CD4-positive, alpha-beta T cell (primary cell): ENCODE data around the gene BET1L. TPM values are rescaled to one million over a fixed set of nuclear protein-coding genes. Genes with fewer than 3 reads are reported as not detected.
A peak's percentile ranks its signal among the peaks of the same experiment; 100 is the strongest.

Experiments
- ATAC-seq: fragments of 200-7000 bp; cut with Tn5 transposase; one replicate; pipeline ENCODE4 v1.10.0; 2022; ENCODE audit warnings: mild to moderate bottlenecking; ENCODE audit not compliant: poor library complexity
- CTCF ChIA-PET: fragments of 350-600 bp; sonication (Branson Sonifier 250); formaldehyde crosslinking; loops from one replicate; lab custom pipeline; 2021; ENCODE audit warnings: antibody characterized with exemption, inconsistent platforms; lab: Charles Lee
- POLR2A ChIA-PET: fragments of 350-600 bp; sonication (Branson Sonifier 250); formaldehyde crosslinking; loops from one replicate; lab custom pipeline; 2021; ENCODE audit warnings: antibody characterized with exemption, inconsistent platforms; lab: Charles Lee
- DNase-seq, 14 experiments: peaks; one replicate each; pipeline ENCODE4 v3.0.0-alpha.2; 2013 to 2020; ENCODE audit warnings: mixed read lengths in 2 of 14
- H3K27ac ChIP-seq, 2 donors: one replicate each; pipeline versions ENCODE4 v1.5.1 to v1.7.0; 2013; ENCODE audit warnings: low read length in 2 of 2, low read depth in 1 of 2, mild to moderate bottlenecking in 1 of 2
- H3K27me3 ChIP-seq, 2 experiments: 1 replicate in 1 of 2; 2 replicates in 1 of 2; pipeline versions ENCODE4 v1.6.1 to v1.7.0; 2013; ENCODE audit warnings: low read length in 2 of 2, control low read depth in 1 of 2, mild to moderate bottlenecking in 1 of 2, moderate library complexity in 1 of 2; ENCODE audit not compliant: insufficient read depth in 2 of 2, control insufficient read depth in 1 of 2
- H3K36me3 ChIP-seq: one replicate; pipeline ENCODE4 v1.6.1; 2013; ENCODE audit warnings: low read length, control low read depth; ENCODE audit not compliant: insufficient read depth
- H3K4me1 ChIP-seq: one replicate; pipeline ENCODE4 v1.6.1; 2013; ENCODE audit warnings: low read length, control low read depth; ENCODE audit not compliant: insufficient read depth
- H3K4me3 ChIP-seq: one replicate; pipeline ENCODE4 v1.5.1; 2013; ENCODE audit warnings: mild to moderate bottlenecking, low read length, moderate library complexity
- H3K9me3 ChIP-seq, 2 experiments: 1 replicate in 1 of 2; 2 replicates in 1 of 2; pipeline versions ENCODE4 v1.6.1 to v1.7.0; 2013; ENCODE audit warnings: low read length in 2 of 2, mild to moderate bottlenecking in 2 of 2, control low read depth in 1 of 2, moderate library complexity in 1 of 2; ENCODE audit not compliant: control insufficient read depth in 1 of 2, insufficient read depth in 1 of 2
- H3K27ac Mint-ChIP-seq: one replicate; pipeline ENCODE4 v1.8.0; 2020; ENCODE audit warnings: mixed read lengths
- H3K27me3 Mint-ChIP-seq: one replicate; pipeline ENCODE4 v1.8.0; 2021; ENCODE audit warnings: mixed read lengths
- H3K36me3 Mint-ChIP-seq: one replicate; pipeline ENCODE4 v1.8.0; 2021; ENCODE audit warnings: low read depth, mixed read lengths
- H3K4me1 Mint-ChIP-seq: one replicate; pipeline ENCODE4 v1.8.0; 2021; ENCODE audit warnings: low read depth, mixed read lengths
- H3K4me3 Mint-ChIP-seq: one replicate; pipeline ENCODE4 v1.8.0; 2020; ENCODE audit warnings: mild to moderate bottlenecking, mixed read lengths
- H3K9me3 Mint-ChIP-seq: one replicate; pipeline ENCODE4 v1.8.0; 2020; ENCODE audit warnings: mixed read lengths
- intact Hi-C, 2 experiments: fragments of 100-400 bp; cut with DNase I in 1 of 2; cut with micrococcal nuclease in 1 of 2; formaldehyde crosslinking; loops; one replicate each; pipeline versions ENCODE4 v1.15.1 to v1.9.0; 2023 to 2025; cut with DNase I, micrococcal nuclease
- total RNA-seq, 174 experiments: library from RNA in 2 of 174; stranded (reverse) in 2 of 174; gene quantifications; one replicate each; pipeline ENCODE4 v1.2.3 and lab custom pipeline; 2021 to 2026
- TF ChIP-seq, protein P1 (sequence below): fragments of 200-600 bp; IDR thresholded peaks from one replicate; pipeline ENCODE4 v1.8.0; 2022; ENCODE audit warnings: antibody characterized with exemption, mild to moderate bottlenecking

Gene BET1L
- total RNA-seq, 2 experiments from 2014 or later, result 69.5 to 72.7 TPM

DNA sequence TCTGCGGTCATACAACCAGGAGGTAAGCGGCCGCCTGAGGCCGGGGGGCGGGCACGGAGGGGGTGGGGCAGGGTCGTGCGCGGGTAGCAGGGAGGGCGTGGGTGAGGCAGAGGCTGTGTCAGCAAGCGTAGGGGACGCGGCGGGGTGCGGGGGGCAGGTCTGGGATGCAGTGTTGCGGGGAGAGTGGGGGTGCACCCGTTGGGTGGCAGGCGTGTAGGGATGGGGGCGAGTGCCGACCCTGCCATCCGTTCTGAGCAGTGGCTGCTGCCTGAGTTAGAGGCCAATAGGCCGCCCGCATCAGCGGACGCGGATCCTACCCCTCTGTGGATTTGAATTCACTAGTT lies 1.7 kb upstream of the BET1L start:
- peak overlapping the region; percentile 95 for H3K4me3 Mint-ChIP-seq
- no peaks in the 10 kb centered on the region for H3K27me3 Mint-ChIP-seq
- ChIA-PET CTCF (interaction anchor here (1.3 kb wide), 1 partner anchor 239 kb away, joined by 3 read pairs; no protein-coding TSS in a partner anchor), POLR2A (interaction anchor here (0.7 to 3.7 kb wide), 11 partner anchors 10 to 298 kb away, joined by 3 to 79 read pairs (median 6); partner anchors contain the start of genes PSMD13, PTDSS2, RNH1 and SIGIRR)
- H3K27ac Mint-ChIP-seq, result peak overlapping the region; percentile 99
- Histone ChIP-seq H3K4me3 (peak overlapping the region; percentile 69), H3K27me3 (no peaks in the 10 kb centered on the region), H3K9me3 (no peaks in the 10 kb centered on the region), H3K36me3 (peaks cover 65% of the 10 kb centered on the region), H3K4me1 (peaks cover 63% of the 10 kb centered on the region), H3K27ac (peak overlapping the region; percentile 62 to 94)
- peaks cover 91% of the 10 kb centered on the region for H3K36me3 Mint-ChIP-seq
- DNase-seq, result no peak
- intact Hi-C loops, result loop anchor here in 1 of 2 experiments (5.0 kb wide), 6 partner anchors 43 to 298 kb away; partner anchors contain the start of genes IFITM1, PTDSS2 and RNH1
- H3K9me3 Mint-ChIP-seq, result no peaks in the 10 kb centered on the region
- TF ChIP-seq, protein P1, sequence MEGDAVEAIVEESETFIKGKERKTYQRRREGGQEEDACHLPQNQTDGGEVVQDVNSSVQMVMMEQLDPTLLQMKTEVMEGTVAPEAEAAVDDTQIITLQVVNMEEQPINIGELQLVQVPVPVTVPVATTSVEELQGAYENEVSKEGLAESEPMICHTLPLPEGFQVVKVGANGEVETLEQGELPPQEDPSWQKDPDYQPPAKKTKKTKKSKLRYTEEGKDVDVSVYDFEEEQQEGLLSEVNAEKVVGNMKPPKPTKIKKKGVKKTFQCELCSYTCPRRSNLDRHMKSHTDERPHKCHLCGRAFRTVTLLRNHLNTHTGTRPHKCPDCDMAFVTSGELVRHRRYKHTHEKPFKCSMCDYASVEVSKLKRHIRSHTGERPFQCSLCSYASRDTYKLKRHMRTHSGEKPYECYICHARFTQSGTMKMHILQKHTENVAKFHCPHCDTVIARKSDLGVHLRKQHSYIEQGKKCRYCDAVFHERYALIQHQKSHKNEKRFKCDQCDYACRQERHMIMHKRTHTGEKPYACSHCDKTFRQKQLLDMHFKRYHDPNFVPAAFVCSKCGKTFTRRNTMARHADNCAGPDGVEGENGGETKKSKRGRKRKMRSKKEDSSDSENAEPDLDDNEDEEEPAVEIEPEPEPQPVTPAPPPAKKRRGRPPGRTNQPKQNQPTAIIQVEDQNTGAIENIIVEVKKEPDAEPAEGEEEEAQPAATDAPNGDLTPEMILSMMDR, result no peak
- peaks cover 46% of the 10 kb centered on the region for H3K4me1 Mint-ChIP-seq
- ATAC-seq, result peak; percentile 5

GRCh38 chr11:208181-208916 lies 1.1 kb upstream of the BET1L start:
- Histone ChIP-seq H3K36me3 (peaks cover 61% of the 10 kb centered on the region), H3K27me3 (no peaks in the 10 kb centered on the region), H3K4me3 (peak overlapping the region; percentile 69), H3K27ac (peak overlapping the region; percentile 93 to 94), H3K4me1 (peaks cover 68% of the 10 kb centered on the region), H3K9me3 (no peaks in the 10 kb centered on the region)
- ATAC-seq (peak; percentile 62), DNase-seq (peak; percentile 70 to 92 (median 78))
- TF ChIP-seq, protein P1, result no peak
- Mint-ChIP-seq H3K36me3 (peaks cover 92% of the 10 kb centered on the region), H3K4me1 (peaks cover 51% of the 10 kb centered on the region), H3K27me3 (no peaks in the 10 kb centered on the region), H3K27ac (peak overlapping the region; percentile 99), H3K4me3 (peak overlapping the region; percentile 95), H3K9me3 (no peaks in the 10 kb centered on the region)
- intact Hi-C loops, result loop anchor here in 1 of 2 experiments (5.0 kb wide), 6 partner anchors 44 to 299 kb away; partner anchors contain the start of genes IFITM1, PTDSS2 and RNH1
- POLR2A ChIA-PET, result interaction anchor here (0.7 to 3.7 kb wide), 19 partner anchors 11 to 328 kb away, joined by 3 to 79 read pairs (median 6); partner anchors contain the start of genes HRAS, LRRC56, PSMD13 and PTDSS2
- CTCF ChIA-PET, result interaction anchor here (1.3 to 1.6 kb wide), 2 partner anchors 96 to 240 kb away, joined by 3 read pairs; no protein-coding TSS in a partner anchor

DNA sequence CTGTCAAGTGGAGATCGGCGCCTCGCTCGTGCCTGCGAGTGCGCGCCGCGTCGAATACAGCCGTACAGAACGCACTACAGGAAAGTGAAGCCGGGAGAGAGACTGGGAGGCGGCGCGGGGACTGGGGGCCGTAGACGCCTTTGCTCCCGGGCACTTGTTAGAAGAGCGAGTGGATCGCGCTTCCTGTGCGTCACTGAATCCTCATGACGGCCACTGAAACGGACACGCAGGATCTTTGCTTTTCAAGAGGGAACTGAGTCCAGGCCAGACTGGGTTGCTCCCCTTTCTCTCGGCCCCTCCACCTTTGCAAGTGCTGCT lies 623 bp upstream of the BET1L start:
- TF ChIP-seq, protein P1, result no peak

More for the DNA sequence above, 623 bp upstream of the BET1L start:
- Histone ChIP-seq H3K27me3 (no peaks in the 10 kb centered on the region), H3K4me3 (peak overlapping the region; percentile 69), H3K9me3 (no peaks in the 10 kb centered on the region), H3K27ac (peak overlapping the region; percentile 93 to 94), H3K4me1 (peaks cover 73% of the 10 kb centered on the region), H3K36me3 (peaks cover 59% of the 10 kb centered on the region)
- DNase-seq (peak in 1 of 14 experiments; percentile 62), ATAC-seq (peak; percentile 32)
- intact Hi-C loops, result loop anchor here (1.0 to 5.0 kb wide), 9 partner anchors 28 to 299 kb away; partner anchors contain the start of genes PSMD13 (in 2 of the 2), PTDSS2 (in 2 of the 2), SIRT3 (in 2 of the 2) and IFITM1 (in 1 of the 2)
- Mint-ChIP-seq H3K4me1 (peaks cover 56% of the 10 kb centered on the region), H3K4me3 (peak overlapping the region; percentile 95), H3K36me3 (peaks cover 92% of the 10 kb centered on the region), H3K27ac (peak overlapping the region; percentile 99), H3K9me3 (no peaks in the 10 kb centered on the region), H3K27me3 (no peaks in the 10 kb centered on the region)
- POLR2A ChIA-PET, result interaction anchor here (0.6 to 3.7 kb wide), 54 partner anchors 9 to 612 kb away, joined by 3 to 79 read pairs (median 6); partner anchors contain the start of genes DEAF1, HRAS, LRRC56 and PGGHG
- CTCF ChIA-PET, result interaction anchor here (1.3 to 2.1 kb wide), 3 partner anchors 97 to 243 kb away, joined by 3 to 7 read pairs (median 5); no protein-coding TSS in a partner anchor
